ENCODE results near the gene SLC17A2. TPM values are rescaled to one million over a fixed set of nuclear protein-coding genes. Genes with fewer than 3 reads are reported as not detected.

The SLC17A2 gene
- total and polyA plus RNA-seq, 2 of the 8 experiments (the other 6 are each of a cell fraction or from before 2014, with no cell fraction given) = not detected

- Histone ChIP-seq H2BK120ac (replicated peaks; ENCODE audit: low read depth, low read length) (no peak overlapping the region), H3K4me2 (ENCODE audit: insufficient read depth in 1 of 2, low read depth in 2 of 2, low read length in 2 of 2) (no peak overlapping the region), H2AK5ac (ENCODE audit: low read depth, low read length) (no peak overlapping the region), H2AFZ (ENCODE audit: low read length) (no peak overlapping the region), H3K9ac (replicated peaks in 1 of 4; ENCODE audit: extremely low read depth in 1 of 4, low read depth in 3 of 4, low read length in 3 of 4) (no peak overlapping the region), H3K23me2 (ENCODE audit: low read depth, low read length) (no peaks in the 10 kb centered on the region), H4K5ac (ENCODE audit: insufficient read length, low read depth, low read length) (no peak overlapping the region), H3K27me3 (replicated peaks in 1 of 4; ENCODE audit: control insufficient read depth in 3 of 4, extremely low read depth in 1 of 4, insufficient read depth in 3 of 4, low read length in 3 of 4) (no peaks in the 10 kb centered on the region), H2BK5ac (ENCODE audit: low read depth, low read length) (no peak overlapping the region), H3K27ac (ENCODE audit: low read depth, low read length) (no peak overlapping the region), H3K9me3 (ENCODE audit: insufficient read depth in 2 of 2, low read depth in 1 of 2, low read length in 1 of 2) (peaks cover 0 to 8% of the 10 kb centered on the region in 2 experiments; a peak in 2 of 4 replicates), H4K20me1 (replicated peaks in 1 of 2; ENCODE audit: control insufficient read depth in 1 of 2, insufficient read depth in 2 of 2, low read length in 2 of 2) (no peaks in the 10 kb centered on the region), H3K4me3 (ENCODE audit: extremely low read depth in 1 of 4, insufficient read depth in 2 of 4, low read depth in 3 of 4, low read length in 4 of 4) (no peak overlapping the region), H2BK15ac (ENCODE audit: low read length) (no peak overlapping the region), H3K23ac (ENCODE audit: insufficient read length) (no peak overlapping the region), H2BK12ac (ENCODE audit: low read depth, low read length) (no peak overlapping the region), H3K4me1 (replicated peaks in 1 of 4; ENCODE audit: control insufficient read depth in 3 of 4, insufficient read depth in 4 of 4, low read length in 3 of 4) (no peaks in the 10 kb centered on the region), H3K36me3 (ENCODE audit: control insufficient read depth in 2 of 4, insufficient read depth in 4 of 4, low read length in 3 of 4) (no peaks in the 10 kb centered on the region; a peak in 1 of 8 replicates), H4K91ac (replicated peaks; ENCODE audit: insufficient read length, low read length) (no peak overlapping the region), H3K79me1 (ENCODE audit: low read depth, low read length) (no peaks in the 10 kb centered on the region), H3K4ac (replicated peaks; ENCODE audit: insufficient read length, low read depth, low read length) (no peak overlapping the region), H2BK20ac (ENCODE audit: low read length) (no peak overlapping the region), H4K8ac (ENCODE audit: extremely low read depth, insufficient read depth, low read length) (no peak overlapping the region), H3K18ac (ENCODE audit: extremely low read depth, low read length) (no peak overlapping the region), H3K79me2 (ENCODE audit: control insufficient read depth in 1 of 2, insufficient read depth in 2 of 2, low read length in 2 of 2) (no peaks in the 10 kb centered on the region), H3K14ac (ENCODE audit: insufficient read length) (no peak overlapping the region), H3K56ac (replicated peaks; ENCODE audit: insufficient read length, low read depth, low read length) (no peak overlapping the region)
- DNase-seq (ENCODE audit: low read depth in 1 of 2, low spot score in 2 of 2) = no peak
- WGBS, 2 experiments (ENCODE audit: extremely low coverage in 1 of 2, insufficient coverage in 1 of 2, insufficient read length in 1 of 2, insufficient replicate concordance in 2 of 2, low coverage in 1 of 2, low lambda C conversion rate in 2 of 2, missing lambda C conversion rate in 1 of 2) = 95% methylated on average over 8 of the region's 8 CpGs; no CpG with 5 or more reads in 1 of the 2 experiments
- ChIA-PET CTCF (ENCODE audit: partially characterized antibody) (interaction anchor here (0.7 to 1.2 kb wide), 3 partner anchors 16 to 156 kb away, joined by 3 to 4 read pairs (median 3); no protein-coding TSS in a partner anchor), POLR2A (ENCODE audit: partially characterized antibody) (no interaction called here)
- FAIRE-seq = no peak
- TF ChIP-seq, protein P1, sequence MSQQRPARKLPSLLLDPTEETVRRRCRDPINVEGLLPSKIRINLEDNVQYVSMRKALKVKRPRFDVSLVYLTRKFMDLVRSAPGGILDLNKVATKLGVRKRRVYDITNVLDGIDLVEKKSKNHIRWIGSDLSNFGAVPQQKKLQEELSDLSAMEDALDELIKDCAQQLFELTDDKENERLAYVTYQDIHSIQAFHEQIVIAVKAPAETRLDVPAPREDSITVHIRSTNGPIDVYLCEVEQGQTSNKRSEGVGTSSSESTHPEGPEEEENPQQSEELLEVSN (IDR thresholded peaks at IDR 0.05) = no peak
- TF ChIP-seq CHD2 (IDR thresholded peaks at IDR 0.05; ENCODE audit: low read length) (no peak), SP4 (IDR thresholded peaks at IDR 0.05; ENCODE audit: low read length) (no peak), MAFK (IDR thresholded peaks at IDR 0.05; ENCODE audit: low read depth, low read length) (no peak), BACH1 (IDR thresholded peaks at IDR 0.05; ENCODE audit: low read length) (no peak), HDAC2 (IDR thresholded peaks at IDR 0.05; ENCODE audit: borderline replicate concordance in 1 of 2, low read depth in 2 of 2, low read length in 2 of 2) (no peak), BRCA1 (IDR thresholded peaks at IDR 0.05; ENCODE audit: low read depth, low read length) (no peak), TAF1 (IDR thresholded peaks at IDR 0.05; ENCODE audit: low read depth, low read length) (no peak), SP1 (IDR thresholded peaks at IDR 0.05; ENCODE audit: low read depth, low read length) (no peak), TCF12 (IDR thresholded peaks at IDR 0.05; ENCODE audit: low read depth, low read length) (no peak)
These were observed 14.4 kb upstream of the SLC17A2 start for GRCh38 chr6:25944688-25945574.

Data from H1 (cell line).